HG03196 (cell line): Measurements from ENCODE around the gene CTNS.

Experiments used
- ATAC-seq: cut with Tn5 transposase; IDR thresholded peaks from one replicate; pipeline ENCODE4 v1.9.1; 2021; ENCODE audit not compliant: unreplicated experiment

The CTNS gene

GRCh38 chr17:3710951-3711383 is 74.4 kb downstream of the CTNS start:
- peak; percentile 89 for ATAC-seq
